Esophagus squamous epithelium (tissue), 5 donors: ENCODE measurements around the gene CCNB2. TPM values are rescaled to one million over a fixed set of nuclear protein-coding genes. Genes with fewer than 3 reads are reported as not detected.

Source experiments
- DNase-seq: peaks from one replicate; lab custom pipeline; 2025; lab: John Stamatoyannopoulos, UW
- H3K27ac ChIP-seq, 4 donors: fragments of 200-600 bp; sonication (generic); one replicate each; pipeline ENCODE4 v1.5.1; 2016 to 2019; ENCODE audit warnings: mild to moderate bottlenecking in 1 of 4
- H3K27me3 ChIP-seq, 4 donors: fragments of 200-600 bp; sonication (generic); 1 replicate in 3 of 4; 2 replicates in 1 of 4; pipeline versions ENCODE4 v1.5.1 to v1.6.0; 2017 to 2021; ENCODE audit warnings: antibody characterized with exemption in 1 of 4
- H3K36me3 ChIP-seq, 3 donors: fragments of 200-600 bp; sonication (generic); one replicate each; pipeline ENCODE4 v1.5.1; 2016 to 2019
- H3K4me1 ChIP-seq, 3 donors: fragments of 200-600 bp; sonication (generic); one replicate each; pipeline ENCODE4 v1.5.1; 2017 to 2019
- H3K4me3 ChIP-seq, 4 donors: fragments of 200-600 bp; sonication (generic); 1 replicate in 3 of 4; 2 replicates in 1 of 4; pipeline ENCODE4 v1.5.1; 2016 to 2019; ENCODE audit warnings: mild to moderate bottlenecking in 2 of 4, moderate library complexity in 1 of 4
- H3K9me3 ChIP-seq, 3 donors: fragments of 200-600 bp; sonication (generic); one replicate each; pipeline ENCODE4 v1.5.1; 2016 to 2019
- POLR2A ChIP-seq, 4 donors: fragments of 450-650 bp; IDR thresholded peaks; one replicate each; pipeline ENCODE4 v1.6.1; 2017; ENCODE audit warnings: antibody characterized with exemption in 4 of 4, mild to moderate bottlenecking in 4 of 4, moderate library complexity in 3 of 4
- WGBS, 2 donors: methylation state at CpG; one replicate each; pipeline ENCODE4 v1.1.5; 2018; 5-methylcytosine and 5-hydroxymethylcytosine counted together
- intact Hi-C: fragments of 100-400 bp; cut with DNase I; formaldehyde crosslinking; loops from one replicate; pipeline ENCODE4 v1.15.0; 2022
- total RNA-seq, 4 donors: library from RNA; depleted of rRNA; stranded (reverse); fragments of >200 nt; gene quantifications; one replicate each; pipeline ENCODE4 v1.1.0, GENCODE V29; 2016
- TF ChIP-seq, protein P1 (sequence below), 6 experiments: fragments of 450-650 bp in 4 of 6; fragments of 200-600 bp in 2 of 6; sonication (generic) in 2 of 6; IDR thresholded peaks; one replicate each; pipeline ENCODE4 v1.5.1; 2016 to 2019; ENCODE audit warnings: antibody characterized with exemption in 6 of 6, mild to moderate bottlenecking in 4 of 6, moderate library complexity in 4 of 6
- donor health status: DM: yes; HTN: yes; CAD: no.

The CCNB2 gene
- 10 to 100 TPM; 12.2 to 38.9 (median 23.0) TPM for total RNA-seq

GRCh38 chr15:59104912-59105732 lies at the start of gene CCNB2:
TSS of gene CCNB2 (plus strand) at chr15:59105146. CDS start at chr15:59105269, 123 bp downstream.
- peak; percentile 41 for DNase-seq
- 0 to 1% methylated on average over 37 to 45 of the region's 57 CpGs for WGBS, 2 donors

GRCh38 chr15:59059076-59059597 lies 45.8 kb upstream of the CCNB2 start:
- no peak overlapping the region for H3K27ac ChIP-seq

More at GRCh38 chr15:59104912-59105732, at the start of gene CCNB2:
- H3K9me3 ChIP-seq = no peaks in the 10 kb centered on the region
- TF ChIP-seq, protein P1, sequence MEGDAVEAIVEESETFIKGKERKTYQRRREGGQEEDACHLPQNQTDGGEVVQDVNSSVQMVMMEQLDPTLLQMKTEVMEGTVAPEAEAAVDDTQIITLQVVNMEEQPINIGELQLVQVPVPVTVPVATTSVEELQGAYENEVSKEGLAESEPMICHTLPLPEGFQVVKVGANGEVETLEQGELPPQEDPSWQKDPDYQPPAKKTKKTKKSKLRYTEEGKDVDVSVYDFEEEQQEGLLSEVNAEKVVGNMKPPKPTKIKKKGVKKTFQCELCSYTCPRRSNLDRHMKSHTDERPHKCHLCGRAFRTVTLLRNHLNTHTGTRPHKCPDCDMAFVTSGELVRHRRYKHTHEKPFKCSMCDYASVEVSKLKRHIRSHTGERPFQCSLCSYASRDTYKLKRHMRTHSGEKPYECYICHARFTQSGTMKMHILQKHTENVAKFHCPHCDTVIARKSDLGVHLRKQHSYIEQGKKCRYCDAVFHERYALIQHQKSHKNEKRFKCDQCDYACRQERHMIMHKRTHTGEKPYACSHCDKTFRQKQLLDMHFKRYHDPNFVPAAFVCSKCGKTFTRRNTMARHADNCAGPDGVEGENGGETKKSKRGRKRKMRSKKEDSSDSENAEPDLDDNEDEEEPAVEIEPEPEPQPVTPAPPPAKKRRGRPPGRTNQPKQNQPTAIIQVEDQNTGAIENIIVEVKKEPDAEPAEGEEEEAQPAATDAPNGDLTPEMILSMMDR (IDR thresholded peaks at IDR 0.05) = no peak
- TF ChIP-seq POLR2A (IDR thresholded peaks at IDR 0.05) = peak in 1 of 4 donors; percentile 50
- peaks cover 0 to under 1% (median 0%) of the 10 kb centered on the region in 3 donors for H3K36me3 ChIP-seq
- H3K27me3 ChIP-seq = no peaks in the 10 kb centered on the region
- peak within 1 kb of the TSS; percentile 29 to 74 (median 70) for H3K27ac ChIP-seq
- peak within 1 kb of the TSS; percentile 63 to 80 (median 76) for H3K4me3 ChIP-seq
- peaks cover 0 to 16% (median 0%) of the 10 kb centered on the region in 3 donors for H3K4me1 ChIP-seq
- intact Hi-C loops = no loop called here

DNA sequence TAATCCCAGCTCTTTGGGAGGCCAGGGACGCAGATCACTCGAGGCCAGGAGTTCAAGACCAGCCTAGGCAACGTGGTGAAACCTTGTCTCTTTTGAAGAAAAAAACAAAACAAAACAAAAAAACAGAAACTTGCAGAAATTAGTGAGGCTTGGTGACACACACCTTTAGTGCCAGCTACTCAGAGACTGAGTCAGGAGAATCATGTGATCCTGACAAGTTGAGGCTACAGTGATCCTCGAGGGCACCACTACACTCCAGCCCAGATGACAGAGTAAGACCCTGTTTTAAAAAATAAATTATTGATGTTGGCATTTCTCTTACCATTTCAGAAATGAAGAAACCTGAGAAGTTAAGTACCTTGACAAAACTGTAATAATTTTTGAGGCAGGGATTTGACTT lies 44.6 kb upstream of the CCNB2 start:
- no peak for DNase-seq
- Histone ChIP-seq H3K4me1 (no peaks in the 10 kb centered on the region), H3K9me3 (no peaks in the 10 kb centered on the region), H3K27ac (no peak overlapping the region), H3K36me3 (peaks cover 0 to 100% (median 36%) of the 10 kb centered on the region in 3 donors), H3K27me3 (no peaks in the 10 kb centered on the region), H3K4me3 (no peak overlapping the region)
- intact Hi-C loops = no loop called here
- WGBS, 2 donors = 68 to 85% methylated on average over 4 of the region's 4 CpGs
- TF ChIP-seq, protein P1 (IDR thresholded peaks at IDR 0.05) = no peak
- no peak for TF ChIP-seq POLR2A (IDR thresholded peaks at IDR 0.05)

More at GRCh38 chr15:59059076-59059597, 45.8 kb upstream of the CCNB2 start:
- 90 to 92% methylated on average over 2 of the region's 2 CpGs for WGBS, 2 donors
- no peak for DNase-seq
- Histone ChIP-seq H3K27me3 (no peaks in the 10 kb centered on the region), H3K9me3 (no peaks in the 10 kb centered on the region), H3K4me1 (no peaks in the 10 kb centered on the region), H3K4me3 (no peak overlapping the region), H3K36me3 (peaks cover 0 to 100% (median 39%) of the 10 kb centered on the region in 3 donors)
- TF ChIP-seq, protein P1 (IDR thresholded peaks at IDR 0.05) = no peak
- TF ChIP-seq POLR2A (IDR thresholded peaks at IDR 0.05) = no peak
- intact Hi-C loops = no loop called here

GRCh38 chr15:59063042-59063441 lies 41.9 kb upstream of the CCNB2 start:
- Histone ChIP-seq H3K27me3 (no peaks in the 10 kb centered on the region), H3K4me3 (no peak overlapping the region), H3K36me3 (peaks cover 0 to 100% (median 41%) of the 10 kb centered on the region in 3 donors), H3K4me1 (no peaks in the 10 kb centered on the region), H3K27ac (no peak overlapping the region), H3K9me3 (no peaks in the 10 kb centered on the region)
- no peak for DNase-seq
- TF ChIP-seq POLR2A (IDR thresholded peaks at IDR 0.05) = no peak
- TF ChIP-seq, protein P1 (IDR thresholded peaks at IDR 0.05) = no peak
- intact Hi-C loops = no loop called here
- WGBS, 2 donors = 57 to 76% methylated on average over 4 of the region's 4 CpGs

DNA sequence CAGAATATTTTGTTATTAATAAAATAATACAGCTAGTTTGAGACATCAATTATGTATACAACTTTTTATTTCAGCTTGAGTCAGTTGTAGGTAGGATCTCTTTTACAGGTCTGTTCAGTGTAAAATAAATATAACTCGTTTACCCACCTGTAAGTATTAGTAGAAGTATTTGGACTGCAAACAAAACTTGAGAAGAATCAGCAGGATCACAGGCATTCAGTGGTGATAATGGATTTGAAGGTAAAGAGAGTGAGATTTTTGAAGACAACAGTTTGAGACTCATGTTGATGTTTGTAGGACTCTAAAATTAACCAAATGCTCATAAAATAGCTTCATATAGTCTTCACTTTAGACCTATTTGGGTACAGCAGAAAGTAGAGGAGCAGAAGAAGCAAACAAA lies 35.5 kb upstream of the CCNB2 start:
- no peaks in the 10 kb centered on the region for H3K9me3 ChIP-seq
- no peak overlapping the region for H3K4me3 ChIP-seq
- DNase-seq = no peak
- peaks cover 0 to 89% (median 13%) of the 10 kb centered on the region in 3 donors for H3K36me3 ChIP-seq
- TF ChIP-seq POLR2A (IDR thresholded peaks at IDR 0.05) = no peak
- TF ChIP-seq, protein P1 (IDR thresholded peaks at IDR 0.05) = no peak
- H3K4me1 ChIP-seq = no peaks in the 10 kb centered on the region
- no peaks in the 10 kb centered on the region for H3K27me3 ChIP-seq
- no peak overlapping the region for H3K27ac ChIP-seq
- WGBS, 2 donors = 41 to 73% methylated on average over 1 of the region's 1 CpG
- intact Hi-C loops = no loop called here
